ENCODE data around the gene TATDN2.
A peak's percentile ranks its signal among the peaks of the same experiment; 100 is the strongest.
"Not testable (repeated sequence)": the region's sequence is repeated elsewhere in the genome, so short reads cannot be mapped to it uniquely, and the experiment has no call there.

TATDN2 gene

GRCh38 chr3:10266936-10267335 lies 18.7 kb downstream of the TATDN2 start:
- FAIRE-seq; DNase-seq (ENCODE audit: insufficient read length, low spot score): not testable (repeated sequence)

DNA sequence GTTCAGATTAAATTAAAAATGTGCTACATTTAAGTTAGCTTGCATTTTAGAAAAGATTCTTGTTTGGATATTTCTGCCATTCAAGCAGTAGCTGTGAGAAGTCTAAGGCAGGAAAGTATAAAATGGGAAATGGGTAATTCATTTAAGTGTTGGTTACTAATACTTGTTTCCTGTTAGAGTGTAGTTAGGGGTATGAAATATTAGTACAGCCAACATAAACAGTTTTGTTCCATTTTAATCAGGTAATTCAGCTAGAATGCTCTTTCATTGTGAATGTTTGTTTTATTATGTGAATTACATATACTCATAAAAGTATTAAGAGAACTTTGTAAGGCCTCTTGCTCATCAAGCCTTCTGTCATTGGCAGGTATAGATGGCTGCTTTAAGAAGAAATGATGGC lies 19.9 kb downstream of the TATDN2 start:
- no peak for FAIRE-seq

GRCh38 chr3:10268930-10269329 lies 20.7 kb downstream of the TATDN2 start:
- FAIRE-seq (no peak), DNase-seq (ENCODE audit: insufficient read length, low spot score) (no peak)

More for the DNA sequence above, 19.9 kb downstream of the TATDN2 start:
- no peak for DNase-seq (ENCODE audit: insufficient read length, low spot score)

- no peak for FAIRE-seq
Observed at GRCh38 chr3:10269443-10269842, 21.2 kb downstream of the TATDN2 start.

DNA sequence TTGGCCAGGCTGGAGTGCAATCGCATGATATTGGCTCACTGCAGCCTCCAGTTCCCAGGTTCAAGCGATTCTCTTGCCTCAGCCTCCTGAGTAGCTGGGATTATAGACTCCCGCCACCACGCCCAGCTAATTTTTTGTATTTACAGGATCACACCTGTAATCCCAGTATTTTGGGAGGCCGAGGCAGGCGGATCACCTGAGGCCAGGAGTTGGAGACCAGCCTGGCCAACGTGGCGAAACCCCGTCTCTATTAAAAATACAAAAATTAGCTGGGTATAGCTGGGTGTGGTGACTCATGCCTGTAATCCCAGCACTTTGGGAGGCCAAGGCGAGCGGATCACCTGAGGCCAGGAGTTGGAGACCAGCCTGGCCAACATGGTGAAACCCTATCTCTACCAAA lies 24.2 kb downstream of the TATDN2 start:
- DNase-seq (ENCODE audit: insufficient read length, low spot score); FAIRE-seq: not testable (repeated sequence)

More at GRCh38 chr3:10269443-10269842, 21.2 kb downstream of the TATDN2 start:
- no peak for DNase-seq (ENCODE audit: insufficient read length, low spot score)

GRCh38 chr3:10272977-10273376 lies 24.7 kb downstream of the TATDN2 start:
- DNase-seq (ENCODE audit: insufficient read length, low spot score), result no peak

GRCh38 chr3:10273702-10274305 lies 25.5 kb downstream of the TATDN2 start:
- no peak for DNase-seq (ENCODE audit: insufficient read length, low spot score)
- no peak for FAIRE-seq

More at GRCh38 chr3:10272977-10273376, 24.7 kb downstream of the TATDN2 start:
- FAIRE-seq, result no peak

DNA sequence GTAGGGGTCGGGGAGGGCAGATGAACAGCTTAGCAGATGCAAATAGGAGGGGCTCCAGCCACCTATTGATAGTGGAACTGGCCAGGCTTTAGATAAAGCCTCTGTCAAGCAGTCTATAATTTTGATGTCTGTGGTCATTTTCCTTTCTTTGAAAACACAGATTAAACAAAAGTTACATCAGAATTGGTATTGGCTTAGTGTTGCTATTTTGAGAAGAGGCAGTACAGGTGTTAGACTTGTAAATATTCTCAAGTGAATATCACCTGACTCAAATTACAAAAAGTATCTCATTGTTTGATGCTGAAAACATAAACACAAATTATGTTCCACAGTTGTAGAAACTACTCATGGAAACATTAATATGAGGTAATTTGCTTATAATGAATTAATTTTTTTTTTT lies 26.3 kb downstream of the TATDN2 start:
- FAIRE-seq (peak; percentile 21), DNase-seq (ENCODE audit: insufficient read length, low spot score) (no peak)

- FAIRE-seq, result no peak
- no peak for DNase-seq (ENCODE audit: insufficient read length, low spot score)
Observed at GRCh38 chr3:10277115-10277625, 28.9 kb downstream of the TATDN2 start.

DNA sequence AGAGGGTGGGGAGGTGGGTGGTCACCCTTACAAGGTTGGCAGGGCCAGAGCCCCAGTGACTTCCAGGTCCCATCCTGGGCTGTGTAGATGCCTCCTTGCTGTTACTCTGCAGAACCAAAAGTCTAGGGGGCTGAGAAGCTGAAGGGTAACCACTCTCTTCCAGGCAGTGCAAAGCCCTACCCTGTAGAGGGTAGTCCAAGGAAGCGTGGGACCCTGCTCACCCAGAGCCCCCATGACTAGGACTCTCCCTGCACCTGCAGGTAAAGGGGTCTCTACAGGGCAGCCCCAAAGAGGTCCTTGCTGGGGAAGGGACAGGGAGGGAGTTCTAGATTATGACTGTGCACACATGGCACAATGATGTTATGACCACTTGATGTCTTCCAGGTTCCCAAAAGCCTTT lies 30.2 kb downstream of the TATDN2 start:
- FAIRE-seq, result no peak
- no peak for DNase-seq (ENCODE audit: insufficient read length, low spot score)

GRCh38 chr3:10279384-10280176 lies 31.3 kb downstream of the TATDN2 start:
- DNase-seq (ENCODE audit: insufficient read length, low spot score) (no peak), FAIRE-seq (no peak)

GRCh38 chr3:10280177-10280529 lies 31.9 kb downstream of the TATDN2 start:
- DNase-seq (ENCODE audit: insufficient read length, low spot score) (no peak), FAIRE-seq (no peak)

GRCh38 chr3:10280571-10280970 lies 32.3 kb downstream of the TATDN2 start:
- DNase-seq (ENCODE audit: insufficient read length, low spot score) (no peak), FAIRE-seq (no peak)

DNA sequence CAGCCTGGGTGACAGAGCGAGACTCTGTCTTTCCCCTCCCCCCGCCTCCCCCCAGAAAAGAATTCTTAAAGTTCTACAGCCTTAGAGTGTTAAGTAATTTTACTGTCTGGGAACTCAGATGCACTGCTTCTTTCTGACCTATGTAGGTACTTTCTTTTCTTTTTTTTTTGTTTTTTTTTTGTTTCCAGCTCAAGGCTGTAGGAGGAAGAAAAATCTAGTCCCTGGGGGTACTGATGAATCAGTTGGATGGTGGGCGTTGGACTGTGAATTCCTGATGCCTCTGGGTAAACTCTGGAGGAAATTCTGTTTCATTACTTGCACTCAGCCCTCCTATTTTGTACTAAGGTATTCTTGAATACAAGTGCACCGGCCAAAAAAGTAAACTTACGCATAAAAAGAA lies 33.7 kb downstream of the TATDN2 start:
- FAIRE-seq, result no peak
- DNase-seq (ENCODE audit: insufficient read length, low spot score), result no peak

DNA sequence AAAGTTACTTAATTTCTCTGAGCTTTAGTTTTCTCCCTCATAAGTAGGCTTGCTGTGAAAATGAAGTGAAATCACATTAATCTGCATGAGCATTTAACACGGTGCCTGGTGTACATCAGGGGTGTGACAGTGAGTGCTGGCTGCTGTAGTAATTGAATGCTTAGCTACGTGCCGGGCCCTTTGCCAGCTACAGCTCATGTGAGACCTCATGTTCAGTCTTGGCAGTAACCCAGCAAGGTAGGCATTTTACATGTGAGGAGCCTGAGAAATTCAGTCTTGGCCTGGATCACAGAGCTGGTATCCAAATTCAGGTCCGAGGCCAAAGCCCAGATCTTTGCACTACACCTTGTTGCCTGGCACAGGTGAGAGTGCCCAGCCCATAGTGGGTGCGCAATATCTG lies 35.4 kb downstream of the TATDN2 start:
- FAIRE-seq (no peak), DNase-seq (ENCODE audit: insufficient read length, low spot score) (no peak)

DNA sequence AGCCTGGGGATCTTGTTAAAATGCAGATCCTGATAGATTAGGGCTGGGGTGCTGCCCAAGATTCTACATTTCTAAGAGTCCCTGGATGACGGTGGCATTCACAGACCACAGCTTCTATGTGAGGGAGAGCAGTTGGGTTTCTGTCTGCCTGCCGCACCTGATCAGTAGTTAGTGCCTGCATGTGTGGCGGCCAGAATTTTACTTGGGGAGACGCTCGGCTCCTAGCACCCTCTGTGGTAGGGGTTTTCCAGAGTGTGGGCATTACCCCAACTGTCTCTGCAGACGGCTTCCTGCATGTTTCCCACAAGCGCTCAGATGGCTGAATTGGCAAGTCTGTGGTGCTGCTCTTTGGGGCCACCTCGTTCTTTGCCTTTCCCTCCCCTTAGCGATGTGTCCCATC lies 36.2 kb downstream of the TATDN2 start:
- no peak for FAIRE-seq
- no peak for DNase-seq (ENCODE audit: insufficient read length, low spot score)

GRCh38 chr3:10285272-10286132 lies 37.2 kb downstream of the TATDN2 start:
- FAIRE-seq (no peak), DNase-seq (ENCODE audit: insufficient read length, low spot score) (no peak)

GRCh38 chr3:10286133-10286524 lies 37.9 kb downstream of the TATDN2 start:
- FAIRE-seq, result no peak
- no peak for DNase-seq (ENCODE audit: insufficient read length, low spot score)

DNA sequence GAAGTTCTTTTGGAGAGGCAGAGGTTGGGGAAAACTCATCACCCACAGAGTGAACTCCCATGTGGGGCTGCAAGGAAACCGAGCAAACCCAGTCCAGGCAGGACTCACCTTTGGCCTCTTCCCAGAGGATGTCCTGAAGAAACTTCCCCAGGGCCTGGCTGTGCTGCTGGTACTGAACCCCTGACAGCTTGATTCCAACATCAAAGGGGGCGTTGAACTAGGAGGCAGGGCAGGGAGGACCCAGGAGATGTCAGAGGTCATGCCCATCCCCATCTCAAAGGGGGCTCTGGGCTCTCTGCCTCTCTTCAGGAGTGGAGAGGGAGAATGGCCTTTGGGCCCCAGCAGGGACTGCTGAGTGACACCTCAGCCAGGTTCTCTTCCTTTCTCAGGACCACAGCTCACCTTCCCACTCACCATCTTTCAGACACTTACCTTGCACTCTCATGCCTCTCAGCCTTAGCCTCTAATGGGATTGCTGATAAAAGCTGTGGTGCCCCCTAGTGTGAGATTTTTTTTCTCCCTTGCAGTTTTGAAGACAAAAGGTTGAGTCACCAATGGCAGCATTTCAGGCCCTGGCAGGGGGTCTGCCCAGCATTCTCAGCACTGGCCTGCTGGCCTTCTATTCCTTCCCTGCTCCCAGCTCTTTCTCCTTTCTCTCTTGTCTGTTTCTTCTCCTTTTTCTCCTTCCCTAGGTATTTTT lies 38.5 kb downstream of the TATDN2 start:
- no peak for FAIRE-seq
- no peak for DNase-seq (ENCODE audit: insufficient read length, low spot score)

DNA sequence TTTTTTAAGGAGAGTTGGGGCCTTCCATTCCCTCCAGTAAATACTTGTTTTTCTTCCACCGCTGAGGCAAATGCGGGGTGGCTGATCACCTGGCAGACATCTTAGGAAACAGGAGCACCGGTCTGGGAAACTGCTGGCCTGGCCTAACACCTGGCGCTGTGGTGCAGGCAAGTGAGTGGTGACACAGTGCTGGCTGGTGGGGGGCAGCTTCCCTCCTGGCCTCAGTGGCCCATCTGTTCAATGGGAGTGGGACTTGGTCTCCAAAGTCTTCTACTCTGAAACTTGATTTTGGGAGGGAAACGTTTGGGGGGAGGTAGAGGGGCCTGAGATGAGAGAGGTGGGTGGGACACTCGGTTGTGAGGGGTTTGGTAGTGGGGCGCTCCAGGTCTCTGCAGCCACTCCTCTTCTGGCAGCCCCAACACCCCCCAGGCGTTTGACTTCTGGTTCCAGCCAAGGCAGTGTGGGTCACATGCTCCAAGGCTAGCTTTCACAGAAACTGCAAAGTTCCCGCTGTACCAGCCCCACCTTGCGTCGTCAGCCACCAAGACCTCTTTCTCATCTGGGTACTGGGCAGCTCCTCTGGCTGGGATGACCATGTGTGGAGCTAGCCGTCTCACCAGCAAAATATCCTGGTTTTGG lies 39.8 kb downstream of the TATDN2 start:
- DNase-seq (ENCODE audit: insufficient read length, low spot score) (no peak), FAIRE-seq (no peak)

Measured in GM19239 (cell line).